ENCODE results near the gene ADRM1. TPM values are rescaled to one million over a fixed set of nuclear protein-coding genes. Genes with fewer than 3 reads are reported as not detected.

ADRM1 gene
- total RNA-seq, 4 donors from 2014 or later: 127 to 184 (median 173) TPM

DNA sequence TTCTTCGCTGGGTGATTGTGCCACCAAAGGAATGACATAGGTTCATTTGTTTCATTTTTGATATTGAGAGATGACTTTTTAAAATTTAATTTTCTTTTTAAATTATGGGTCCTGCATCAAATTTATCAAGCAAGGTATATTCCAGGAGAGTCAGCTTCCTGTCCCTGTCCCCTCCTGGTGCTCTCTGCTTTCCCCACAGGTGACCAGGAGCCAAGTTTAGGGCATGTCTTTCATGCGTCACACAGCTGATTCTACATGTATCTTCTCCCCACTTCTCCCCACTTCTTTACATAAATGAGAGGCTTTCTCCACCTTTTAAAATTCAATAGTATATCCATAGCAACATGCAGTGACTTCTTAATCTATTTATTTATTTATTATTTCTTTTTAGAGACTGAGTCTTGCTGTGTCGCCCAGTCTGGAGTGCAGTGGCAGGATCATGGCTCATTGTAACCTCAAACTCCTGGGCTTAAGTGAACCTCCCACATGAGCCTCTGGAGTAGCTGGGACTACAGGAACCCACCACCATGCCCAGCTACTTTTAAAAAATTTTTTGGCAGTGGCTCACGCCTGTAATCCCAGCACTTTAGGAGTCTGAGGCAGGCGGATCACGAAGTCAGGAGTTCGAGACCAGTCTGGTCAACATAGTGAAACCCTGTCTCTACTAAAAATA is 34.4 kb upstream of the ADRM1 start:
- intact Hi-C loops (cut with DNase I): no loop called here

DNA sequence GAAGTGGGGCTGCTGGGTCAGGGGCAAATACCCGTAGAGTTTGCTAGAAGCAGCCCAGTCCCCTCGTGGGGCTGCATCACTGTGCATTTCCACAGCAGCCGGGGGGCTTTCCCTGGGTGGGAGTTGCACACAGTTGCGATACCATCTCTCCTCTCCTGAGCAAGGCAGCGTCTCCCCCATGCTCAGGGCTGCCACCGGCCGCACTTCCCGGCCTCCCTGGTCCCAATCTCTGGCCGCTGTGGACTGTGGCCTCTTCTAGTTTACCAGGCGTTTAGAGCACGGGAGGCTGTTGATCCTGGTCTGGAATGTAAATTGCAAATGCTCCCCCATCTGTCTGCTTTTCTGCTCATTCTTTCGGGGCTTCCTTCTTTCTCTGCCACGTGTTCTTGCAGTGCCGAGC is 33.4 kb upstream of the ADRM1 start:
- no peaks in the 10 kb centered on the region for H3K9me3 ChIP-seq
- no peak overlapping the region for H3K4me3 ChIP-seq
- WGBS: 69% methylated on average over 8 of the region's 14 CpGs
- H3K4me1 ChIP-seq: peaks cover 0 to 7% (median 0%) of the 10 kb centered on the region in 4 donors
- H3K36me3 ChIP-seq: peaks cover 30 to 84% (median 73%) of the 10 kb centered on the region in 4 donors
- TF ChIP-seq, protein P1, sequence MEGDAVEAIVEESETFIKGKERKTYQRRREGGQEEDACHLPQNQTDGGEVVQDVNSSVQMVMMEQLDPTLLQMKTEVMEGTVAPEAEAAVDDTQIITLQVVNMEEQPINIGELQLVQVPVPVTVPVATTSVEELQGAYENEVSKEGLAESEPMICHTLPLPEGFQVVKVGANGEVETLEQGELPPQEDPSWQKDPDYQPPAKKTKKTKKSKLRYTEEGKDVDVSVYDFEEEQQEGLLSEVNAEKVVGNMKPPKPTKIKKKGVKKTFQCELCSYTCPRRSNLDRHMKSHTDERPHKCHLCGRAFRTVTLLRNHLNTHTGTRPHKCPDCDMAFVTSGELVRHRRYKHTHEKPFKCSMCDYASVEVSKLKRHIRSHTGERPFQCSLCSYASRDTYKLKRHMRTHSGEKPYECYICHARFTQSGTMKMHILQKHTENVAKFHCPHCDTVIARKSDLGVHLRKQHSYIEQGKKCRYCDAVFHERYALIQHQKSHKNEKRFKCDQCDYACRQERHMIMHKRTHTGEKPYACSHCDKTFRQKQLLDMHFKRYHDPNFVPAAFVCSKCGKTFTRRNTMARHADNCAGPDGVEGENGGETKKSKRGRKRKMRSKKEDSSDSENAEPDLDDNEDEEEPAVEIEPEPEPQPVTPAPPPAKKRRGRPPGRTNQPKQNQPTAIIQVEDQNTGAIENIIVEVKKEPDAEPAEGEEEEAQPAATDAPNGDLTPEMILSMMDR (IDR thresholded peaks at IDR 0.05): no peak
- TF ChIP-seq EP300 (IDR thresholded peaks at IDR 0.05) (no peak), POLR2AphosphoS5 (IDR thresholded peaks at IDR 0.05) (no peak), POLR2A (IDR thresholded peaks at IDR 0.05; ENCODE audit: low read depth) (no peak)
- H3K27me3 ChIP-seq: no peaks in the 10 kb centered on the region
- intact Hi-C loops (cut with DNase I): no loop called here
- no peak for DNase-seq (ENCODE audit: extremely low spot score)
- H3K27ac ChIP-seq (replicated peaks in 1 of 4): no peak overlapping the region

More for the DNA sequence above, 34.4 kb upstream of the ADRM1 start:
- DNase-seq (ENCODE audit: extremely low spot score): no peak
- 81% methylated on average over 7 of the region's 7 CpGs for WGBS
- TF ChIP-seq EP300 (IDR thresholded peaks at IDR 0.05) (no peak), POLR2AphosphoS5 (IDR thresholded peaks at IDR 0.05) (no peak), POLR2A (IDR thresholded peaks at IDR 0.05; ENCODE audit: low read depth) (no peak)
- TF ChIP-seq, protein P1 (IDR thresholded peaks at IDR 0.05): no peak
- H3K27me3 ChIP-seq: no peaks in the 10 kb centered on the region
- H3K36me3 ChIP-seq: peaks cover 26 to 84% (median 73%) of the 10 kb centered on the region in 4 donors
- H3K4me1 ChIP-seq: peaks cover 0 to 7% (median 0%) of the 10 kb centered on the region in 4 donors
- no peaks in the 10 kb centered on the region for H3K9me3 ChIP-seq
- H3K27ac ChIP-seq (replicated peaks in 1 of 4): no peak overlapping the region
- H3K4me3 ChIP-seq: no peak overlapping the region

GRCh38 chr20:62269871-62270270 is 32.9 kb upstream of the ADRM1 start:
- Histone ChIP-seq H3K27me3 (no peaks in the 10 kb centered on the region), H3K4me1 (peaks cover 0 to 7% (median 0%) of the 10 kb centered on the region in 4 donors), H3K27ac (replicated peaks in 1 of 4) (no peak overlapping the region), H3K36me3 (peaks cover 30 to 81% (median 72%) of the 10 kb centered on the region in 4 donors), H3K9me3 (no peaks in the 10 kb centered on the region), H3K4me3 (no peak overlapping the region)
- DNase-seq (ENCODE audit: extremely low spot score): no peak
- intact Hi-C loops (cut with DNase I): no loop called here
- TF ChIP-seq POLR2A (IDR thresholded peaks at IDR 0.05; ENCODE audit: low read depth) (no peak), POLR2AphosphoS5 (IDR thresholded peaks at IDR 0.05) (no peak), EP300 (IDR thresholded peaks at IDR 0.05) (no peak)
- TF ChIP-seq, protein P1 (IDR thresholded peaks at IDR 0.05): no peak
- 90% methylated on average over 15 of the region's 17 CpGs for WGBS

DNA sequence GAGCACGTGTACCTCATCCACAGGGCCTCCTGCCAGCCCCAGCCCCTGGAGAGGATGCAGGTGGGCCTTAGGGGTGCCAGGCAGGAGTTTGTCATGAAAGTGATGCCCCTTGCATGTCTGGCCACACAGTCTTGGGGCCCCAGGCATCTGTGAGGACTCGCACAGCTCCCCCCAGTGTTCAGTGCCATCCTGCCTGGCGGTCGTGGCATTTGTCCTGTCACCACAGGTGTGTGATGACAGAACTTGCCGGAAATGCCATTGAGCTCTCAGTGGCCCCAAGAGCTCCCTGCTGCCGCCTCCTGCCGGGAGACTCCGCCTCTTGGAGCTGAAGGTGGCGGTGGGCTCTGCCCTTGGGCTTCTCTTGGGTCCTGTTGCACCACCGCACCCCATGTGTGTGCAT is 30.6 kb upstream of the ADRM1 start:
- Histone ChIP-seq H3K4me1 (peaks cover 0 to 12% (median 0%) of the 10 kb centered on the region in 4 donors), H3K27ac (replicated peaks in 1 of 4) (no peak overlapping the region), H3K4me3 (no peak overlapping the region), H3K27me3 (no peaks in the 10 kb centered on the region), H3K36me3 (peaks cover 27 to 78% (median 66%) of the 10 kb centered on the region in 4 donors), H3K9me3 (no peaks in the 10 kb centered on the region)
- TF ChIP-seq POLR2AphosphoS5 (IDR thresholded peaks at IDR 0.05): no peak
- TF ChIP-seq, protein P1 (IDR thresholded peaks at IDR 0.05): no peak
- TF ChIP-seq EP300 (IDR thresholded peaks at IDR 0.05): no peak
- no peak for TF ChIP-seq POLR2A (IDR thresholded peaks at IDR 0.05; ENCODE audit: low read depth)
- intact Hi-C loops (cut with DNase I): no loop called here
- no peak for DNase-seq (ENCODE audit: extremely low spot score)
- WGBS: 91% methylated on average over 5 of the region's 10 CpGs

Data from esophagus muscularis mucosa (tissue), 4 donors.